Stimulated activated effector memory CD8-positive, alpha-beta T cell treated with anti-CD3 and anti-CD28 coated beads, Interleukin-12 subunit alpha, Interleukin-12 subunit beta, amount 100 ng/mL, for 72 hours (primary cell): ENCODE results near the gene BRME1.
A peak's percentile ranks its signal among the peaks of the same experiment; 100 is the strongest.

Source experiments
- ATAC-seq: fragments of 150-1000 bp; cut with Tn5 transposase; 2 replicates; pipeline ENCODE4 v1.10.0; 2021
- DNase-seq, 2 donors: peaks; one replicate each; pipeline ENCODE4 v3.0.0; 2021 to 2022; ENCODE audit warnings: low spot score in 2 of 2
- H3K27ac Mint-ChIP-seq: one replicate; pipeline ENCODE4 v1.8.0; 2022; ENCODE audit warnings: mild to moderate bottlenecking, mixed read lengths
- H3K36me3 Mint-ChIP-seq: one replicate; pipeline ENCODE4 v1.8.0; 2022; ENCODE audit warnings: mild to moderate bottlenecking, mixed read lengths
- H3K4me1 Mint-ChIP-seq: one replicate; pipeline ENCODE4 v1.8.0; 2022; ENCODE audit warnings: mixed read lengths
- H3K4me3 Mint-ChIP-seq: one replicate; pipeline ENCODE4 v1.8.0; 2022; ENCODE audit warnings: mild to moderate bottlenecking, mixed read lengths
- H3K9me3 Mint-ChIP-seq: one replicate; pipeline ENCODE4 v1.8.0; 2022; ENCODE audit warnings: mixed read lengths

The BRME1 gene

DNA sequence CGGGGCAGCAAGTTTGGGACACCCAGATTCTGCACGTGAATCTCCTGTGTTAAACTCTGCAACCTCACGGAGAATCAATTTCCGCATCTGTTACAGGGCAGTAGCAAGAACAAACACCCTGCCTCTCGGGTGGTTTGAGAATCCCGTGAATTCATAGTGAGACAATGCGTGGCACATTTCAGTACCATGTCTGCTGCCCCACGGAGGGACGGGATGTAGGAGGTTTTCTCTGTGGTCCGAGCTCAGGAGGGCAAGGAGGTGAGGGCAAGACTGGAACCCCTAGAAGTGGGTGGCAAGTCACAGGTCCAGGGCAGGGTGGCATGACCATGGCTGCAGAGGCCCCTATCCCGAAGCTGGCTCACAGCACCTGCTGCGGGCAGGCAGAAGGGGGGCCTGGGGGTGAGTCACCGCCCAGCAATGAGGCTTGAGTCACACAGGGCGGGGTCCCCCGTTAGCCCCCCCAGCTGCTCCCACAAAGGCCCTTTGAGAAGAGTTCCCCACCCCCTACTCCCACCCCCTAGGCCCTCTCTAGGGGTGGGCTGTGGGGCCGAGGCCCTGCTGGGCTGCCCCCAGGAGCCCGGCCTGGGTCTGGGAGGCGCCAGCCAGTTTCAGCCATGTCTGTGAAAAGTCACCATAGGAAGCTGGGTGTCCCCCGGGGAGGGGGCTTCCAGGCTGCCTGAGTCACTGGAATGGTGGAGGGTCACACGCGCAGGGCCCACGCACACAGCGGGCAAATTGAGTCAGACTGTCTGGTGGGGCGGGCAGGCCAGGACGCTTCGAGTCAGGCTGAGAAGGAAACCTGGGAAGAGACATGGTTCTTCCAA lies 54.8 kb downstream of the BRME1 start:
- H3K9me3 Mint-ChIP-seq: no peaks in the 10 kb centered on the region
- peaks cover 40% of the 10 kb centered on the region for H3K36me3 Mint-ChIP-seq
- peak overlapping the region; percentile 100 for H3K27ac Mint-ChIP-seq
- peaks cover 36% of the 10 kb centered on the region for H3K4me1 Mint-ChIP-seq
- ATAC-seq: peak; percentile 25
- H3K4me3 Mint-ChIP-seq: peak overlapping the region; percentile 73
- peak in 1 of 2 donors; percentile 76 for DNase-seq

DNA sequence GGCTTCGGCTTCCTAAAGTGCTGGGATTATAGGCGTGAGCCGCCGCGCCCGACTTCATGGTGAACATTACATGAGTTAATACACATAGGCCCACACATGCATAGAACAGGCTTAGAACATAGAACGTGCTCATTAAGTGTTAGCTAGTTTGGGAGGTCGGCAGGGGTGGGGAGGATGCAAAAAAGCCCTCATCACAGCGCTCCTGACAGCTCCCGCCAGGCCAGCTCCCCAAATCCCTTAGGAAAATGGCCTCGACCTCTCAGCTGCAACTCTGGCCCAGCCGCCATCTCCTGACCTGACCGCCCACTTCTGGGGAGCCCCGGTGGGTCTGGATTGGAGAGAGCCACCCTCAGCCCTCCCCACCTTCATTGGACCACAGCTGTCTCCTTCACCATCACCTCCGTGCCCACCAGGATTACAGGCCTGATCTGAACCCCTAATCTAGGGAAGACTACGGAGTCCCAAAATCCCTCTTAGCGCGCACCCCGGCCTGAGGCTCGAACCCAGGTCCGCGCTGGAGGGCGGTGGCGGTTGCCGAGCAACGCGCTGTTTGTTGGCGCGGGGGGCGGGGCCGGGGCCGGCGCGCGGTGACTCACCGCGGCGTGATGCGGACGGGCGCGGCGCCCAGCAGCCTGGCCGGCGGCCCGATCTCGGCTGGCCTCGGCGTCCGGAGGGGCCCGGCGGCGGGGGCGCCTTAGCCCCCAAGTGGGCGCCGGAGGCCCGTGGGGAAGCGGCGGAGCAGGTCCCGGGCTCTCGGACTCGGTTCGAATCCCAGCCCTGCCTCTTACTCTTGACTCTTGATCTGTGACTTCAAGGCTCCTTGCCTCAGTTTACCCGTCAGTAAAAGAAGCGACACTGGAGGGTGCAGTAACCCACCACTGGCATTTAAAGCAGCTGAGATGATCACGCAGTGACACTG lies 55.7 kb downstream of the BRME1 start:
- DNase-seq: peak; percentile 70 to 88
- peak; percentile 17 for ATAC-seq
- Mint-ChIP-seq H3K4me3 (peak overlapping the region; percentile 73), H3K4me1 (peaks cover 45% of the 10 kb centered on the region), H3K36me3 (peaks cover 47% of the 10 kb centered on the region), H3K27ac (peak overlapping the region; percentile 100), H3K9me3 (no peaks in the 10 kb centered on the region)

DNA sequence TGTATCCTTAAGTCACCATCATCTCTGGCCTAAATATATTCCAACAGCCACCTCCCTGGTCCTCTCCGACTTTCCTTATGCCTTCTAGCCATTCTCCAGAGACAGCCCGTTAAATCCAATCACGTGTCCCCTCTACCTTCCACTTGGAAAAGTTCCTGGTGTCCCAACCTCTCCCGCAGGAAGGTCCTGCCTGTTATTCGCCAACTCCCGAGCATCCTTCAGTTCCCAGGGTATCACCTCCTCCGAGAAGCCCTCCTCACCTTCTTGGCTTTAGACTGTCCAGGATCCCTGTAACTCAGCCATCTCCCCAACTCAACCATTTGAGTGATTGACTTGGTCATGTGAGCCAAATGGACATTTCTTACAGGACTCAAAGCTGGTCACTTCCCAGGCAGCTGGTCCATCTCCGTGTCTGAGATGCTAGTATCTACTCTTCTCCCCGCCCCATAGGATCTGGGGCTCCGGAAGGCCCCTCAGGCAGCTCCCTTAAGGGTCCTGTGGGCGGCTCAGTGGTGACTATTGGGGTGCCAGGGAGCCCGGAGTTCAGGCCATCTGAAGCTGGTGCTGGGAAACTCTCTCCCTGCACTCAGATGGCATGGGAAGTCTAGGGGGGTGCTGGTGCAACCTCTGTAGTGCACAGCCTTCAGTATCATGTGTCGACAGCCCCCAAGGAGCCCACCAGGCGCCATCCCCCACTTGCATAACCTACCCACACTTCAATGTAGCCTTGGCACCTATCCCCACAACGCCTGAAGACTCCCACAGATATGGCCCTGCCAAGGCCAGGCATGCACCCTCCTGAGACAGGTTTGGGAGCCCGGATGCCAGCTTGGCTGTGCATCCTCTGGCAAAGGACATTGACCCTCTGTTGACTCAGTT lies 56.9 kb downstream of the BRME1 start:
- Mint-ChIP-seq H3K4me3 (peak overlapping the region; percentile 96), H3K36me3 (peaks cover 47% of the 10 kb centered on the region), H3K27ac (peak overlapping the region; percentile 100), H3K4me1 (peaks cover 55% of the 10 kb centered on the region), H3K9me3 (no peaks in the 10 kb centered on the region)
- ATAC-seq (no peak), DNase-seq (no peak)

DNA sequence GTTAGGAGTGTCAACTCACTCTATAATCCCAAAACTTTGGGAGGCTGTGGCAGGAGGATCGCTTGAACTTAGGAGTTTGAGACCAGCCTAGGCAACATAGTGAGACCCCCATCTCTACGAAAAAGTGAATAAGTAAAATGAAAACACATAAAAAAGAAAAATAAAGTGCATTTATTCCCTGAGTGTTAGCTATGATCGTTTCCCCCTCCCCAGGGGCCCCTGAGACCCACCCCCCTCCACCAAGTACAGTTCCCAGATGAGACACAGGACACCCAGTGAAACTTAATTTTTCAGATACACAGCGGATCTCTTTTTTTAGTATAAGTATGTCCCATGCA lies 57.6 kb downstream of the BRME1 start:
- peak overlapping the region; percentile 100 for H3K27ac Mint-ChIP-seq
- peak overlapping the region; percentile 96 for H3K4me3 Mint-ChIP-seq

DNA sequence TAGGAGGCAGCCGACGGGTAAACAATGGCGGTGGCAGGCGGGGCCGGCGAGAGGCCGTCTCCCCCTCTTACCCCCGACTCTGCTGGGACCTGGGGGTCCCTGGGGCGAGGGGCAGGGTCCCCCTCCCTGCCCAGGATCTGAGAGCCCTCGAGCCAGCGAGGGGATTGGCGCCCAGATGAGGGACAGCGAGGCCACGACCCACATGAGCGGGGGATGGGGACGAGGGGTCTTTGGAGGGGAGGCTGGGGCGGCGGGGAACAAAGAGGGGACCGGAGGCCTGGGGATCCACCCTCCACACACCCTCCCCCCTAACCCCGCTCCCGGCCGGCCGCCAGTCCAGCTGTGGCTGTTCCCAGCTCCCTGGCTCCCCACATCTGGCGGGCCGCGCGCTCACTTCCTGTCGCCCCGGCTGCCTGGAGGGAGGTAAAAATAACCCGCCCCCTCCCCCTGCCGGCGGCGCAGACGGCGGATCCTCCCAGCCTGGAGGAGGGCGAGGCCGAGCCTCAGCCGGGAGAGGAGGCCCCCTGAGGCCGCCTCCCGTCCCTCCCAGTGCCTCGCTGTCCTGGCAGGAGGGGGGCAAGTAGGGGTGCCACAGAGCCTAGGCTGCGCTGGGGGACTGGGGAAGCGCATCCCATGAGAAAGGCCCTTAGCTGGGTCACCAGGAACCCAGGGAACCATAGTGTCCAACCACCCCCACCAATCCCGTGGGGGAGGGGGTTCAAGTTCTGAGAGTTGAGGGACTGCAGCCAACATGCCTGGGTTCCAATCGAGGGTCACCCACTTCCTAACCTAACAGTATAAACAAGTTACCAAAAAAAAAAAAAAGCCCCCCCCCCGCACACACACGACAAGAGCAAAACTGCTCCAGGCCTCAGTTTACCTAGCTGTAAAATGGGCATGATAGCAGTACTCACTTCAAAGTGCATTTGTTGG lies 58.2 kb downstream of the BRME1 start:
- Mint-ChIP-seq H3K4me1 (peaks cover 62% of the 10 kb centered on the region), H3K36me3 (peaks cover 61% of the 10 kb centered on the region), H3K4me3 (peak overlapping the region; percentile 96)

More for the DNA sequence above, 57.6 kb downstream of the BRME1 start:
- DNase-seq (no peak), ATAC-seq (no peak)
- peaks cover 54% of the 10 kb centered on the region for H3K36me3 Mint-ChIP-seq
- no peaks in the 10 kb centered on the region for H3K9me3 Mint-ChIP-seq
- H3K4me1 Mint-ChIP-seq: peaks cover 62% of the 10 kb centered on the region

DNA sequence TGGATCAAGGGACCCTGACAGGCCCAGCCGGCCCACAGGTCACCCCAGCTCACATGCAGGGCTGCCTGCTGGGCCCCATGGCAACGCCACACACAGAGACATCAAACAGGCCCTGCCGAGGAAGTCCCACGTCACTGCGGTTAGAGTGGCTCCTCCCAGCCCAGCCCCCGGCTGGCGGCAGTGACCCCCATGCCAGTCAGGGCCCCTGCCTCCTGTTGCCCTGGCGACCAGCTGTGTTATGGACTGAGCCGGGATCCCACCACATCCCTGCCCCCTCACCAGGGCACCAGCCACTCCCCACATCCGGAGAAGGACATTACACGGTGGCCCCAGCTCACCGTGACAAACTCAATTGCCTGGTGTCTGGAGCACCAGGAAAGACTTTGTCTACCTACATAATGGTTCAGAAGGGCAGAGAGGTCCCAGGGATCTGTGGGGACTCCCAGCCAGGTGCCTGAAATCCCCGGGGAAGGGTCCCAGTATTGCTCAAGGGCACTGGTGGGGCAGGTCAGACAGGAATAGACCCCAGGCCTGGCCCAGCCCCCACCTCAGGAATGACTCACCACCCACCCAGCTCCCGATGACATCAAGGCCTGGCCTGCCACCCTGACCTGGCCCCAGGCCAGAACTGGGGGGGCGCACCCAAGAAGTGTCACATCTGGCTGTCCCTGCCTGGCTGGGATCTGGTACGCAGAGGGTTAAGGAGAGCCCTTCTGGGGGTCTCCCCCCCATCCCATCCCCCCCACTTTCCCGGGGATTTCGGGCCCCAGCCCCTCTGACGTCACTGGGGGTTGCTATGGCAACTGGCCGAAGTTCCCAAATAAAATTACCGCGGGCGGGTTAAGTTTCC lies 59.1 kb downstream of the BRME1 start:
- Mint-ChIP-seq H3K9me3 (no peaks in the 10 kb centered on the region), H3K36me3 (peaks cover 70% of the 10 kb centered on the region), H3K27ac (peak overlapping the region; percentile 100), H3K4me3 (peak overlapping the region; percentile 96), H3K4me1 (peaks cover 62% of the 10 kb centered on the region)
- peak; percentile 94 to 98 for DNase-seq
- ATAC-seq: peak; percentile 83

More for the DNA sequence above, 58.2 kb downstream of the BRME1 start:
- ATAC-seq: peak; percentile 42
- peak; percentile 69 to 88 for DNase-seq
- H3K27ac Mint-ChIP-seq: peak overlapping the region; percentile 100
- no peaks in the 10 kb centered on the region for H3K9me3 Mint-ChIP-seq

DNA sequence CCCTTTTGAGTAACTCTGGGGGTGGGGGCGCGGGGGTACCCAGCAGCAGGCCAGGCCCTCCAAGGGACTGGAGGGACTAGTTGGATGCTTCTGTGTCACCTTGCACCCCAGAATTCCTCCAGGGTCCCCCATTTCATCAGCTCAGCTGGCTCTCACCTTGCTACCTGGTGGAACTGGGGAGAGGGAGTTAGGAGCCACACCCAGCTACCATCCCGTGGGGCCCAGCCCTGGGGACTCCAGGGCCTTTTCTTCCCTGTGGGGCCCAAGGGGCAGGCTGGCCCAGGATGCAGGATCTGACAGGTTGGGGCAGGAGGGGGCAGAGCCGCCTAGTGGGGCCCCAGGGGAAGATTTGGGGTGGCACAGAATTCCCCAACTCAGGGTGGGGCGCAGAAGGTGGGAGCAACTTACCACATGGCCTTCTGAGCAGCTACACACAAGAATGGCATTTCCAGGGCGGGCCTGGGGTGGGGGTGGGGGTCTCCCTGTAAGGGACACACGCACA lies 61.7 kb downstream of the BRME1 start:
- no peak for ATAC-seq
- no peak for DNase-seq
- peak overlapping the region; percentile 100 for H3K27ac Mint-ChIP-seq
- peaks cover 55% of the 10 kb centered on the region for H3K4me1 Mint-ChIP-seq
- no peaks in the 10 kb centered on the region for H3K9me3 Mint-ChIP-seq
- H3K36me3 Mint-ChIP-seq: peaks cover 80% of the 10 kb centered on the region
- peak overlapping the region; percentile 96 for H3K4me3 Mint-ChIP-seq

DNA sequence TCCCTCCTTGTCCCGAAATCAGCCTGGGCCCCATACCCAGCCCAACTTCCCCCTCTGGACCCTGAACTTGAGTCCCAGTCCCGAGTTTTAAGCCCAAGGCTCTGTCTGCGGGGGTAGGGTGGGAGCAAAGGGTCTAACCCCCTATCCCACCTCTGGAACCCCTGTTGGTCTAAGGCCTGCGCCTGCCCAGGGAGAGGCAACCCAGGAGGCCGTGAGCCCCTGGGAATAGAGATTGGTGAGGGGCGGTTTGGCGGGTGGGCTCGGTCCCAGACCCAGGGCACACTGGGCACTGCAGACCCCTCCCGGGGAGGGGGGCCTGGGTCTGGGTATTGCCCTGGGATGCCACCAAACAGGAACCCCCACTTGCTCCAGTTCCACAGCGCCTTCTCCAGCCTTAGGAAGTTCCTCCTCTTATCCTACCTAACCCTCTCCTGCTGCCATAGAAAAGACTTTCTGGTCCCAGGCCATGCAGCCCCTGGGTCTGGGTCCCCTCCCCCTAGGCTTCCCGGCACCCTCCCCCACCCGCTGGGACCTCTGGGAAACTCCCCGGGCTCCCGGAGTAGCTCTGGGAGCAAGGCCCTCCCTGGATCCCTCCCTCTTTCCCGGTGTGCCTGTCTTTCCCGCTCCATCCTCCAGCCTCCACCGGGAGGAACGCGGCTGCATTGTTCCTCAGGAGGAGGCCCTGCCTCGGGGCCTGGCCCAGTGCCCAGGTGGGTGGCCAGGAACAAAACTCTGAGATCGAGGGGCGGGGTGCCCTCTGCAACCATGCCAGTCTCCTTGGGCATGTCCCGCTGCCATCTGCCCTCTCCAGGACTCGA lies 62.6 kb downstream of the BRME1 start:
- no peak for ATAC-seq
- peak overlapping the region; percentile 100 for H3K27ac Mint-ChIP-seq
- peaks cover 57% of the 10 kb centered on the region for H3K4me1 Mint-ChIP-seq

DNA sequence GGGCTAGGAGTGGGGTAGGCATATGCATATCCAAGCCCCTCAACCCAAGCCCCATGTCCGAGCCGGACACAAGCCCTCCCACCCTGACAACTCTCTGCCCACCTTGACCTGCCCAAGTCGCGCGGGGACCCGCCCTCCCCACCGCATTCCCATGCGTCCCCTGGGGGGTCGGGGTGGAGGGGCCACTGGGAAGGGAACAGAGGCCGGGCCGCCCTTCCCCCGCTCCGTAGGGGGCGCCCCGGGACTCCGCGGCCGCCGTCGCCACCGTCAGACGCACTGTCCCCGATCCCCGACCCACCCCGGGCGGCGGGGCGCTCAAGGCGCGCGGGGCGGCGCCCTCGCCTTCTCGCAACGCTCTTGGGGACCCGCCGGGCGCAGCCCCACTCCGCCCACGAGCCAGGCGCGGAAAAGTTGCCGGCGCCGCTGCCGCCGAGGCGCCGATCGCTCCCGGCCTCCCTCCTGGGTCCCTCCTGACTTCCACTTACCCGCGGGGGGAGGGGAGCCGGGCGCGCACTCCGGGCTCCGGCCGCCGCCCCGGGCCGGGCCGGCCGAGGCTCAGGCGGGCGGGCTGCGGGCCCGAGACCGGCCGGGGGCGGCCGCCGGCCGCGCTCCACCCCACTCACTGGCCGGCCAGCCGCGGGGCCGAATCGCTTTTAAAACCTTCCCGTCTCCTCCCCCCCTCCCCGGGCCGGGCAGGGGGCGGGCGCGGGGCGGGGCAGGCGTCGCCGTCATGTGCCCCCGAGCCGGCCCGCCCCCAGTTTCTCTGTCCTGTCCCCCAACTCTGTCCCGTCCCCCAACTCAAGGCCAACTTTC lies 63.4 kb downstream of the BRME1 start:
- Mint-ChIP-seq H3K4me3 (peak overlapping the region; percentile 96), H3K27ac (peak overlapping the region; percentile 100), H3K4me1 (peaks cover 62% of the 10 kb centered on the region), H3K36me3 (peaks cover 86% of the 10 kb centered on the region), H3K9me3 (no peaks in the 10 kb centered on the region)
- DNase-seq (peak; percentile 62 to 86), ATAC-seq (no peak)

More for the DNA sequence above, 62.6 kb downstream of the BRME1 start:
- DNase-seq: no peak
- Mint-ChIP-seq H3K4me3 (peak overlapping the region; percentile 96), H3K36me3 (peaks cover 83% of the 10 kb centered on the region), H3K9me3 (no peaks in the 10 kb centered on the region)

DNA sequence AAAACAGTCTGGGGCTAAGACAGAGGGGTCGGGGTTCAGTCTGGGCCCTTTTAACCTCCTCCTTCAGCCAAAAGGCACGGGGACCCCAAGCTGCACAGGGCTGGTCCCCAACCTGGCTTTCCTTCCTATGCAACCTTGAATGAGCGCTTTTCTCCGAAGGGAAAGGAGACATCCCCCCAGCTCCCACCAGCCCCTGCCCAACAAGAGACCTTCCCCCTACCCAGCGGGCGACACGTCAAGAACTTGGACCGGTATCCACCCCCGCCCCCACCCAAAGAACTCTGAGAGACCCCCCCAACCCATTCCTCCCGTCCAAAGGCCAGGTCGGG lies 64.0 kb downstream of the BRME1 start:
- Mint-ChIP-seq H3K27ac (peak overlapping the region; percentile 100), H3K4me1 (peaks cover 65% of the 10 kb centered on the region), H3K4me3 (peak overlapping the region; percentile 96), H3K36me3 (peaks cover 86% of the 10 kb centered on the region), H3K9me3 (no peaks in the 10 kb centered on the region)
- DNase-seq (no peak), ATAC-seq (no peak)

DNA sequence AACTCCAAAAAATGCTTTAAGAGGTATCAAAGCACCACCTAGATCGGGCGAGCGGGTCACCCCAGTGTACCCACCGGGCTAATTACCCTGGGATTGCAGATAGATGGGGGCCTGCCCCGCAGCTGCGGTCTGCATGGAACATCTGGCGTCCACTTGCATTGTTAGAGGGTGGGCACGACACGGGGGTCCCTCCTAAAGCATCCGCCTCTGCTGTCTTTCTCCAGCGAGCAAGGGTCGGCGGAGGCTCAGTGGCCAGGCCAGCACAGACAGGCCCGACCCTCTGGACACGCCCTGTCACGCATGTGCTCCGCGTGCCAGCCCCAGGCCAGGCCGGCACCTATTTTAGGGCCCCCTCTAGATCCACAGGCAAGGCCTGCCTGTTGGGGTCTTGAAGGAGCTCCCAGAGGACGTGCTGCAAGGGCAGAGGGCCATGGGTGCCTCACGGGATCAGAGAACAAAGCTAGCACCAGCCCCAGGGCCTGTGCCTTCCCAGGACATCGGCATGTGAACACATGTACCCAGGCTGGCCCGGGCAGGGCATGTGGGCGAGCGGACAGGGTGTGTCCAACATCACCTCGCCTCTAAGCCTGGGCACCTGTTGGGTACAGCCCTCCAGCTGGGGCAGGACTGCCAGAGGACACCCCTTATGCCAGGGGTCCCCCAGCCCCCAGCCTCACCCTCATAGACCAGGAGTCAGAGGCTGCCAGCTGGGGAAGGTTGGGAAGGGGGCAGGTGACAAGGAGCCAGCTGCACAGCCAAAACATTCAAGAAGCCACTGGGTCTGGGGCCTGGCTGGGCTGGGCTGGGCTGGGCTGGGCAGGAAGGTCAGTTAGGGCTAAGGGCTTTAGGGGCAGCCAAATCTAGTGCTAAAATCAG lies 64.6 kb downstream of the BRME1 start:
- Mint-ChIP-seq H3K36me3 (peaks cover 86% of the 10 kb centered on the region), H3K9me3 (no peaks in the 10 kb centered on the region), H3K27ac (peak overlapping the region; percentile 100), H3K4me1 (peaks cover 65% of the 10 kb centered on the region), H3K4me3 (peak overlapping the region; percentile 96)
- peak in 1 of 2 donors; percentile 86 for DNase-seq
- ATAC-seq: no peak
